Head of caudate nucleus (tissue), 42 donors: Measurements from ENCODE around the gene IL1B.
A peak's percentile ranks its signal among the peaks of the same experiment; 100 is the strongest.

Experiments
- DNase-seq, 42 donors: peaks; one replicate each; pipeline versions ENCODE4 v3.0.0 to v3.0.0-alpha.2; 2020 to 2021; ENCODE audit warnings: mixed read lengths in 7 of 42
- intact Hi-C: fragments of 100-400 bp; cut with DNase I; formaldehyde crosslinking; loops from one replicate; pipeline ENCODE4 v1.15.0; 2022

IL1B gene

GRCh38 chr2:112836695-112837117 lies at the start of gene IL1B:
IL1B (minus strand) TSS chr2:112836779; CDS start chr2:112836229, 550 bp downstream.
- intact Hi-C loops = no loop called here
- peak in 4 of 42 donors; percentile 7 to 47 (median 38) for DNase-seq

GRCh38 chr2:112886291-112886690 lies 49.7 kb upstream of the IL1B start:
- intact Hi-C loops = loop anchor here (5.0 kb wide), 1 partner anchor 139 kb away; no protein-coding TSS in a partner anchor
- no peak for DNase-seq

GRCh38 chr2:112885506-112885902 lies 48.9 kb upstream of the IL1B start:
- intact Hi-C loops = loop anchor here (5.0 kb wide), 1 partner anchor 138 kb away; no protein-coding TSS in a partner anchor
- DNase-seq = no peak

- DNase-seq = peak in 35 of 42 donors; percentile 16 to 84 (median 61)
- intact Hi-C loops = loop anchor here (5.0 kb wide), 1 partner anchor 138 kb away; no protein-coding TSS in a partner anchor
These were observed 48.4 kb upstream of the IL1B start for GRCh38 chr2:112884869-112885505.

- intact Hi-C loops = no loop called here
- DNase-seq = no peak
These were observed 47.1 kb upstream of the IL1B start for GRCh38 chr2:112883669-112884068.

GRCh38 chr2:112881217-112881985 lies 44.8 kb upstream of the IL1B start:
- DNase-seq = peak in 37 of 42 donors; percentile 15 to 81 (median 54)
- intact Hi-C loops = no loop called here

GRCh38 chr2:112880696-112881095 lies 44.1 kb upstream of the IL1B start:
- no peak for DNase-seq

GRCh38 chr2:112880091-112880531 lies 43.5 kb upstream of the IL1B start:
- no peak for DNase-seq
- intact Hi-C loops = no loop called here

More at GRCh38 chr2:112880696-112881095, 44.1 kb upstream of the IL1B start:
- intact Hi-C loops = no loop called here

GRCh38 chr2:112879491-112880041 lies 43.0 kb upstream of the IL1B start:
- no peak for DNase-seq
- intact Hi-C loops = no loop called here

GRCh38 chr2:112877423-112877822 lies 40.8 kb upstream of the IL1B start:
- no peak for DNase-seq
- intact Hi-C loops = no loop called here

GRCh38 chr2:112876971-112877361 lies 40.4 kb upstream of the IL1B start:
- intact Hi-C loops = no loop called here
- no peak for DNase-seq

- intact Hi-C loops = no loop called here
- no peak for DNase-seq
These were observed 39.8 kb upstream of the IL1B start for GRCh38 chr2:112876257-112876970.

- intact Hi-C loops = no loop called here
- no peak for DNase-seq
These were observed 34.6 kb upstream of the IL1B start for GRCh38 chr2:112870841-112871835.

GRCh38 chr2:112869258-112869842 lies 32.8 kb upstream of the IL1B start:
- no peak for DNase-seq
- intact Hi-C loops = no loop called here

- DNase-seq = no peak
These were observed 31.4 kb upstream of the IL1B start for GRCh38 chr2:112867701-112868631.

GRCh38 chr2:112866128-112866835 lies 29.7 kb upstream of the IL1B start:
- DNase-seq = no peak
- intact Hi-C loops = no loop called here

More at GRCh38 chr2:112867701-112868631, 31.4 kb upstream of the IL1B start:
- intact Hi-C loops = no loop called here
